ENCODE measurements around the gene ABCC5. TPM values are rescaled to one million over a fixed set of nuclear protein-coding genes. Genes with fewer than 3 reads are reported as not detected.

ABCC5 gene
- total and polyA plus RNA-seq, 7 donors: 13.8 to 39.6 (median 22.0) TPM

DNA sequence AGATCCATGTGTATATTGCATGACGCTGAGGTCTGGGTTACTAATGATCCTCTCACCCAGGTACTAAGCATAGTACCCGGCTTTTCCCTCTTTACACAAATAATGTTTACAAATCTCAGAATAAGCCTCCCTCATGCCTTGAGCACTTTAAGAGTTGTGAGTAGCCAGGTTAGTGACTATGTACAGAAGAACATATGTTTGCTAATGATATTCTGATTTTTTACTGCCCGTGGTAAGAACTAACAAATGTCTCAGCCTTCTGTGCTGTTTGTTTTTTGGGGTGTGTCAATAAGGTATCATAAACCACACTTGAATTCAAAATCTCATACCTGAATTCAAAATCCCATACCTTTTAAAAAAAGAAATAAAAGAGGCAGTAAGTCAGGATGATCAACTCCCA lies 59.5 kb downstream of the ABCC5 start:
- DNase-seq: no peak
- H3K27ac ChIP-seq: no peak overlapping the region
- H3K27me3 ChIP-seq: no peaks in the 10 kb centered on the region
- no peaks in the 10 kb centered on the region for H3K9me3 ChIP-seq
- TF ChIP-seq POLR2AphosphoS5 (IDR thresholded peaks at IDR 0.05) (no peak), POLR2A (IDR thresholded peaks at IDR 0.05) (no peak), EP300 (IDR thresholded peaks at IDR 0.05) (no peak)
- TF ChIP-seq, protein P1, sequence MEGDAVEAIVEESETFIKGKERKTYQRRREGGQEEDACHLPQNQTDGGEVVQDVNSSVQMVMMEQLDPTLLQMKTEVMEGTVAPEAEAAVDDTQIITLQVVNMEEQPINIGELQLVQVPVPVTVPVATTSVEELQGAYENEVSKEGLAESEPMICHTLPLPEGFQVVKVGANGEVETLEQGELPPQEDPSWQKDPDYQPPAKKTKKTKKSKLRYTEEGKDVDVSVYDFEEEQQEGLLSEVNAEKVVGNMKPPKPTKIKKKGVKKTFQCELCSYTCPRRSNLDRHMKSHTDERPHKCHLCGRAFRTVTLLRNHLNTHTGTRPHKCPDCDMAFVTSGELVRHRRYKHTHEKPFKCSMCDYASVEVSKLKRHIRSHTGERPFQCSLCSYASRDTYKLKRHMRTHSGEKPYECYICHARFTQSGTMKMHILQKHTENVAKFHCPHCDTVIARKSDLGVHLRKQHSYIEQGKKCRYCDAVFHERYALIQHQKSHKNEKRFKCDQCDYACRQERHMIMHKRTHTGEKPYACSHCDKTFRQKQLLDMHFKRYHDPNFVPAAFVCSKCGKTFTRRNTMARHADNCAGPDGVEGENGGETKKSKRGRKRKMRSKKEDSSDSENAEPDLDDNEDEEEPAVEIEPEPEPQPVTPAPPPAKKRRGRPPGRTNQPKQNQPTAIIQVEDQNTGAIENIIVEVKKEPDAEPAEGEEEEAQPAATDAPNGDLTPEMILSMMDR (IDR thresholded peaks at IDR 0.05): no peak
- 32 to 78% methylated on average over 3 of the region's 3 CpGs for WGBS, 2 donors
- intact Hi-C loops (cut with DNase I): no loop called here
- H3K36me3 ChIP-seq: peaks cover 0 to 77% (median 9%) of the 10 kb centered on the region in 4 donors
- no peak overlapping the region for H3K4me3 ChIP-seq
- H3K4me1 ChIP-seq: no peaks in the 10 kb centered on the region

DNA sequence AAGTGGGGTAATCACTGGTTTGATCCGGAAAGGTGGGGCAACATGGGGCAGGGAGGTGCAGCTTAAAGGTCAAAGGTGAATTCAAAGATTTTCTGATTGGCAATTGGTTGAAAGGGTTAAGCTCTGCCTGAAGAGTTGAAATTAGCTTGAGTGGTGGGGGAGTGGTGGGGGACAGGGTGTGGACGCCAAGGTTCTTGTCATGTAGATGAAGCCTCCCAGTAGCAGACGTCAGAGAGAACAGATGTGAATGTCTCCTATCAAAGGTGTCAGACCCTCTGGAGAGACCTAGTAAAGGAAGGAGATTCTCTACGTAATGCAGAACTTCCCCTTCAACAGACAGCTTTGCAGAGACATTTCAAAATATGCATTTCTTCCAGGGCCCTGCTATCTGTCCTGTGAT lies 62.8 kb downstream of the ABCC5 start:
- TF ChIP-seq POLR2A (IDR thresholded peaks at IDR 0.05) (no peak), EP300 (IDR thresholded peaks at IDR 0.05) (no peak), POLR2AphosphoS5 (IDR thresholded peaks at IDR 0.05) (no peak)
- TF ChIP-seq, protein P1 (IDR thresholded peaks at IDR 0.05): no peak
- Histone ChIP-seq H3K4me1 (no peaks in the 10 kb centered on the region), H3K9me3 (no peaks in the 10 kb centered on the region), H3K4me3 (no peak overlapping the region), H3K27me3 (no peaks in the 10 kb centered on the region), H3K27ac (no peak overlapping the region), H3K36me3 (peaks cover 0 to 78% (median 24%) of the 10 kb centered on the region in 4 donors)
- 84 to 87% methylated on average over 4 of the region's 4 CpGs for WGBS, 2 donors
- DNase-seq: no peak
- intact Hi-C loops (cut with DNase I): no loop called here

DNA sequence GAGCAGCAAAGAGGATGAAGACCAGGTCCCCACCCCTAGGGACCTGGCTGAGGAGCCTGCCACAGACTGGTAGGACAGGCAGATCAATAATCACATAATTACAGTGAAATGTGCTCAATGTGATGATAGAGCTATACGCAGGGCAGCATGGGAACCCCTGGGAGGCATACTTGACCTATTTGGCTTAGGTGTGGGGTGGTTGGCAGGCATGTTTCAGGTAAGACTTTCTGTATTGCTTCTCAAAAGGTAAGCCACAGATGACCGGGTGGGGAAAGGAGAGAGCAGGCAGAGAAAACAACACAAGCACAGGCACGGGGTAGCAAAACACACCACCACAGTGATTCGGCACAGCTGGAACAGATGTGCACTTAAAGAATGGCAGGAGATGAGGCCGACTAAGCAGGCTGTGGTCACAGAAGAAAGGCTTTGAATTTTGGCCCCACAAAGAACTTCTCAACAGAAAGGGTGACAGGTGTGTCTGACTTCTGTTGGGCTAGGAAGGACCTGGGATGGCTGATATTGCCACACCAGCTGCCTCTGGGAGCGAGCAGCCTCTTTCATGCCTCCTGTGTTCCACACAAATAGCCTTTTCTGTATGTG lies 64.1 kb downstream of the ABCC5 start:
- WGBS, 2 donors: 76 to 94% methylated on average over 6 of the region's 6 CpGs
- Histone ChIP-seq H3K9me3 (no peaks in the 10 kb centered on the region), H3K4me1 (no peaks in the 10 kb centered on the region), H3K4me3 (no peak overlapping the region), H3K27ac (no peak overlapping the region), H3K36me3 (peaks cover 6 to 78% (median 30%) of the 10 kb centered on the region in 4 donors), H3K27me3 (no peaks in the 10 kb centered on the region)
- DNase-seq: no peak
- intact Hi-C loops (cut with DNase I): no loop called here
- no peak for TF ChIP-seq POLR2A (IDR thresholded peaks at IDR 0.05)
- TF ChIP-seq POLR2AphosphoS5 (IDR thresholded peaks at IDR 0.05): no peak
- no peak for TF ChIP-seq EP300 (IDR thresholded peaks at IDR 0.05)
- TF ChIP-seq, protein P1 (IDR thresholded peaks at IDR 0.05): no peak

DNA sequence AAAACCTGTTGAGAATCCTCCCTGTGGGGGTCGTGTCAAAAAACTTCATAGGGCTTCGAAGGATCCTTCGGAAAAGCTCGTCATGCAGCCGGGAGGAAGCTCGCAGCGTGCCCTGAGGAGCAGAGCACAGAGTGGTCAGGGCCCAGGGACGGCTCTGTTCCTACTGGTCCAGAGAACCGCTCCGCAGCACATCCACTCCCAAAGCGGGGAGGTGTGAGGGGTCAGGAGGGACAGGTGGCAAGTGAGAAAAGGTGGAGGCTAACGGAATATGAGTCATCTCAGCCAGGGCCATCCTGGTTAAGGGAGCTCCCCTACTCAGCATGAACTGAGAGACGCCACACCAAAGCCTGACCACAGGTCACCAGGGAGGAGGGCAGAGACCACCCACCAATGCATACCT lies 66.2 kb downstream of the ABCC5 start:
- intact Hi-C loops (cut with DNase I): no loop called here
- Histone ChIP-seq H3K4me1 (no peaks in the 10 kb centered on the region), H3K27me3 (no peaks in the 10 kb centered on the region), H3K4me3 (no peak overlapping the region), H3K36me3 (peaks cover 12 to 87% (median 37%) of the 10 kb centered on the region in 4 donors), H3K9me3 (no peaks in the 10 kb centered on the region), H3K27ac (no peak overlapping the region)
- no peak for DNase-seq
- WGBS, 2 donors: 94 to 95% methylated on average over 13 of the region's 13 CpGs
- TF ChIP-seq POLR2A (IDR thresholded peaks at IDR 0.05) (no peak), EP300 (IDR thresholded peaks at IDR 0.05) (no peak), POLR2AphosphoS5 (IDR thresholded peaks at IDR 0.05) (no peak)
- TF ChIP-seq, protein P1 (IDR thresholded peaks at IDR 0.05): no peak

DNA sequence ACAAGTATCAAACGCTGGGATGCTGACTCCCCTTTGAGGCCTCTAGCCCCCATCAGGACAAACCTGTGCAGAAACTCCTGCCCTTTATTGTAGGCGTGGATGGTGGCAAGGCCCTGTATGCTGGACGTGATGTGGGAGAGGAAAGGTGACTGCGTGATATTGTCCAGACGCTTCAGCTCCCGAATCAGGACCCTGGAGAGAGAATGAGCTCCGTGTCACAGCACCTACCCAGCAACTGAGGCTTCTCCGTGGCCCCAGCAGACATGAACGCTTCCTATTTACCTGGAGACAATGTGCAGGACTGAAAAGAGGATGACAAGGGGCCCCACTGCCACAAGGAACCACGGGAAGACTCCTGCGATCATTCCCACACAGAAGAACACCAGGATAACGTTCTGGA lies 68.0 kb downstream of the ABCC5 start:
- no peak for DNase-seq
- no peak for TF ChIP-seq EP300 (IDR thresholded peaks at IDR 0.05)
- no peak for TF ChIP-seq POLR2AphosphoS5 (IDR thresholded peaks at IDR 0.05)
- Histone ChIP-seq H3K4me1 (no peaks in the 10 kb centered on the region), H3K36me3 (peaks cover 12 to 93% (median 51%) of the 10 kb centered on the region in 4 donors), H3K9me3 (no peaks in the 10 kb centered on the region), H3K27ac (no peak overlapping the region), H3K27me3 (no peaks in the 10 kb centered on the region), H3K4me3 (no peak overlapping the region)
- 92% methylated on average over 12 of the region's 12 CpGs for WGBS, 2 donors
- intact Hi-C loops (cut with DNase I): no loop called here
